GM06990 (cell line): Measurements from ENCODE around the gene WNT1.

Source experiments
- DNase-seq: peaks from one replicate; pipeline ENCODE4 v3.0.0-alpha.2; 2011; ENCODE audit not compliant: insufficient read length; ENCODE audit errors: extremely low read depth
- H3K27me3 ChIP-seq: replicated peaks from 2 replicates; pipeline ENCODE4 v1.6.0; 2011; ENCODE audit warnings: low read length; ENCODE audit not compliant: control insufficient read depth, insufficient read depth
- H3K36me3 ChIP-seq: 2 replicates; pipeline ENCODE4 v1.5.1; 2011; ENCODE audit warnings: low read length; ENCODE audit not compliant: control insufficient read depth, insufficient read depth
- H3K4me3 ChIP-seq: replicated peaks from 2 replicates; pipeline ENCODE4 v1.5.1; 2011; ENCODE audit warnings: low read depth, mild to moderate bottlenecking, control low read depth, low read length
- CTCF ChIP-seq: IDR thresholded peaks from 2 replicates; pipeline ENCODE4 v1.5.1; 2011; ENCODE audit warnings: low read length, control low read depth, mild to moderate bottlenecking, inconsistent platforms; ENCODE audit not compliant: insufficient read depth, poor library complexity, severe bottlenecking

Gene WNT1

GRCh38 chr12:49030119-49030518 is 52.0 kb downstream of the WNT1 start:
- Histone ChIP-seq H3K27me3 (no peaks in the 10 kb centered on the region), H3K36me3 (peaks cover 66% of the 10 kb centered on the region), H3K4me3 (no peak overlapping the region)
- no peak for TF ChIP-seq CTCF
- DNase-seq = no peak

- peaks cover 64% of the 10 kb centered on the region for H3K36me3 ChIP-seq
- H3K4me3 ChIP-seq = no peak overlapping the region
- no peak for DNase-seq
- no peak for TF ChIP-seq CTCF
- H3K27me3 ChIP-seq = no peaks in the 10 kb centered on the region
Measured at GRCh38 chr12:49030714-49031572, 52.8 kb downstream of the WNT1 start.

GRCh38 chr12:49031573-49032161 is 53.5 kb downstream of the WNT1 start:
- TF ChIP-seq CTCF = no peak
- H3K36me3 ChIP-seq = peaks cover 57% of the 10 kb centered on the region

More at GRCh38 chr12:49031573-49032161, 53.5 kb downstream of the WNT1 start:
- no peaks in the 10 kb centered on the region for H3K27me3 ChIP-seq
- no peak for DNase-seq
- H3K4me3 ChIP-seq = no peak overlapping the region
